ENCODE results near the gene COLEC11.
"Not testable (repeated sequence)": the region's sequence is repeated elsewhere in the genome, so short reads cannot be mapped to it uniquely, and the experiment has no call there.

Gene COLEC11

DNA sequence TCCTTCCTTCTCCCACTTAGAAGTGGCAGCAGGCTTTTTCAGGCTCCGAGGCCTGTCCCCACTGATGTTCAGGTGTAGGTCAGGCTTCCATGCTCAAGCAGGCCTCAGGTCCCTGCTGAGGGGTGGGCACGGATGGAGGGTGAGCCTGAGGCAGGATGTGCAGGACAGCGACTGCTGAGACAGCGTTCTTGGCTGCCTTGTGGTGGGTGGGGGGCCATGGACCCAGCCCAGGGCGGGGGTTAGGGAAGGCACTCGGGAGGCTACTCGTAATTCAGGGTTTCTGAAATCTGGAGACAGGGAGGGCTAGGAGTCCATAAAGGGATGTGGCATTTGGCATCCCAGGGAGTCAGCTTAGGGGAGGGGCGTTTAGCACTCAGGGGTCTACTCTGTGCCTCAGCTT is 30.3 kb downstream of the COLEC11 start:
- no peak for DNase-seq (ENCODE audit: low read depth in 2 of 2)

DNA sequence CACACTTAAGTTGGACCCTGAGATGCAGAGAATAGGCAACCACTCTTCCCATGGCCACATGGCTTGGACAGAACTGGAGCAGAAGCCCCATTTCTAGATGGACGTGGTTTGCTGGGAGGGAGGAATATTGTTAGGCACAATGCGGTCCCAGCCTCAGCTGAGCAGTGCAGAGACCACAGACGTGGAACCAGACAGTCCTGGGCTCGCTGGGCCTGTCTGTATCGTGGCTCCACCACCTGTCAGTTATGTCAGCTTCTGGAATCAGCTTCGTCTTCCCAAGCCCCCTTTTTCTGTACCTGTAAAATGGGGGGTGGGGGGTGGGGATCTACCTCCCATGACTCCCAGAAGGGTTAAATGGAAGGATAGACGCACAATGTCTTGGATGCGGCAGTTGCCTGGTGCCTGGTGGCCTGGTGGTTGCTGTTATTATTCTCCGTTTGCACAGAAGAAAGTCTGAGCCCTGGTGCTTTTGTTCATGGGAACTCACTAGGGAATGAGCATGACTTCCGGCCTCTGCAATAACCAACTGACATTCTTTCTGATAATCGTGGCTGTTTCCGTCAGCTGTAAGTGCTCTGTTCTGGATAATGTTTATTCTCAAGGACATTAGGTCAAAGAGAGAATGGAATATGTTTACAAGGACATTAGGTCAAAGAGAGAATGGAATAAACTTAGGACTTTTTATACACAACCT is 31.4 kb downstream of the COLEC11 start:
- DNase-seq (ENCODE audit: low read depth in 2 of 2) = no peak

DNA sequence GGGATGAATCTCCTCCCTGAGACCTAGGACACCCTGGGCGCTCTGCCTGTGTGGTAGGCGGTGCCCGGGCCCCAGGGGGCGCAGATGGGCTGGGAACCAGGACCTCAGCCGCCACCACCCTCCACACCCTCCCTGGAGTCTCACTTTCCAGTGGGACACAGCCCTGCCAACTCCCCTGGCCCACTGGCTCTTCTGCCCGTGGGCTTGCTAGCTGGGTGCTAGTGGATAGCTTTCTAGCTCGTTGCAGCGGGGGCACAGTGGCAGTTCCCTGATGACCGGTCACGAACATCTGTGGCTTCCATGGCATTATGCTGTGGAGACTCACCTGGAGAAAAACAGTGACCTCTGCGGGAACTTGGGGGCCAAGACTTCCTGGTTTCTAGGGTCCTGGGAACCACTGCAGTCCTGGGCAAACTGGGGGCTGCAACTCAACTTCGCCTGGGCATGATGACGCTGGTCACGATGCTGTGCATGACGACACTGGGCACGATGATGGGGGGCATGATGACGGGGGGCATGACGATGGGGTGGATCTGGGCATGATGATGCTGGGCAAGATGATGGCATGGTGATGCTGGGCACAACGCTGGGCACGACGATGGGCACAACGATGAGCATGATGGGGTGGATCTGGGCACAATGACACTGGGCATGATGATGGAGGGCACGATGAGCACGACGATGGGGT is 32.0 kb downstream of the COLEC11 start:
- DNase-seq (ENCODE audit: low read depth in 2 of 2) = no peak

DNA sequence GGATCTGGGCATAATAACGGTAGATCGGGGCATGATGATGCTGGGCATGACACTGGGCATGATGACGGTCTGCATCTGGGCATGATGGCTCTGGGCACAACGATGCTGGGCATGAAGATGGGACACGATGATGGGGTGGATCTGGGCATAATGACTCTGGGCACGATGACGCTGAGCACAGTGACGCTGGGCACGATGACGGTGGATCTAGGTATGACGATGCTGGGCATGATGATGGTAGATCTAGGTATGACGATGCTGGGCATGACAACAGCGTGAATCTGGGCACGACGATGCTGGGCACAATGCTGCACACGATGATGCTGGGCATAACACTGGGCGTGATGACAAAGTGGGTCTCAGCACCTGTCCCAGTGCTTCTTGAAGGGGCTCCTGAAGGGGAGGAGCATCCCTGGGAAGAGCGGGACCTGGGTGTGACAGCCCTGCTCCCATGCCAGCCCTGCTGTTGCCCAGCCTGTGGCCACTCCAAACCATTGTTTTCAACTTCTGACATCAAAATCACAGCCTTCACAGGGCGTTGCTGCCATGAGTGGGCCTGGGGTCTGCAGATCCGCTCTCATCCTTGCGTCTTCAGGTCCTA is 32.7 kb downstream of the COLEC11 start:
- DNase-seq (ENCODE audit: low read depth in 2 of 2) = no peak

DNA sequence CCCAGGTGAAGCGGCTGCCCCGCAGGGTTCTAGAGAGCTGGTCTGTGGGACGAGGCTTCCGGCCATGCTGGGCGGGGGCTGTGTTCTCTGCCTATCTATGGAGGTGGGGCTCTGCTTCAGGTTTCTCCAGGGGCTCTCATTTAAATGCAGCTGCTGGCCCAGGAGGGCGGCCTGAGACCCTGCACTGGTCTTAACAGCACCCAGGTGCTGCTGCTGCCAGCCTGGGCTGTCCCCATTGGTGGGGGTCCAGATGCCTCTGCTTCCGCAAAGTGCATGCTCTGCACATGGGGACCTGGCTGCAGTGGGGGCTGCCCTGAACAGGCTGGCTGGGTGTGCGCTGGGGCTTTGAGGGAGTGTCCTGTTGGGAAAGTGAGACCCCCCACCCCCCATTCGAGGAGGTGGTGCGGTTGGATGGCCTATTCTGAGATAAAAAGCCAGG is 33.3 kb downstream of the COLEC11 start:
- no peak for DNase-seq (ENCODE audit: low read depth in 2 of 2)

DNA sequence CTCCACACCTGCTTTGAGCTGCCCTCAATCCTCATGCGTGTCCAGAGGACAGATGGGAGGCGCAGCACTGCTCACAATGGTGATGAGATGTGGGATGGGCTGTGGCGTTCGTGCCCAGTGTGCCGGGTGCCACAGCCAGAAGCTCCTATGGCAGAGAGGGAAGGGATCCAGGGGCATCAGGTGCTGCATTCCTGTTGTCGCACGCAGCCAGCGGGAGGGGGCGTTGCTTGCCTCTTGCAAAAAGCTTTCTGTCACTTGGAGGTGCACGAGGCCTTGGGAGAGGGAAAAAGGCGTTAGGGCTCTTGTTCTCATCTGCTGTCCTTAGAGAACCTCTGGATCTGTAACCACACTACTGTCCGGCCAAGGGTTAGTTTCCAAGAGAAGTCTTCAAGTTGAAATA is 33.9 kb downstream of the COLEC11 start:
- no peak for DNase-seq (ENCODE audit: low read depth in 2 of 2)

DNA sequence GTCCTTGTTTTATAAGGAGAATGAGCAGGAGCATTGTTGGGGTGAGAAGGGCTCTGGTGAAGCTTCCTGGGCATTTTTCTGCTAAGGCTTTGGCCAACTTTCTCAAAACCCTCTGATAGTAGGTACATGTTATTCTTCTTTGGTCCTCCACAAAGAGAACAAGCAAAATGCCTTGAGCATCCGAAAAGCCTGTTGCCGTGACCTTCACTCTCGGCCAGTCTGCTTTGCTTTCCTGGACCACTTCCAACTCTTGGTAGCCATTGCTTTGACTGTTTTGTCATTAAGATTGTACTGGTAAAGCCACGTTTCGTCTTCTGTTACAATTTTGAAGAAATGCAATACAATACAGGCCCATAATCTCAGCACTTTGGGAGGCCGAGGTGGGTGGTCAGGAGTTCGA is 35.7 kb downstream of the COLEC11 start:
- no peak for DNase-seq (ENCODE audit: low read depth in 2 of 2)

DNA sequence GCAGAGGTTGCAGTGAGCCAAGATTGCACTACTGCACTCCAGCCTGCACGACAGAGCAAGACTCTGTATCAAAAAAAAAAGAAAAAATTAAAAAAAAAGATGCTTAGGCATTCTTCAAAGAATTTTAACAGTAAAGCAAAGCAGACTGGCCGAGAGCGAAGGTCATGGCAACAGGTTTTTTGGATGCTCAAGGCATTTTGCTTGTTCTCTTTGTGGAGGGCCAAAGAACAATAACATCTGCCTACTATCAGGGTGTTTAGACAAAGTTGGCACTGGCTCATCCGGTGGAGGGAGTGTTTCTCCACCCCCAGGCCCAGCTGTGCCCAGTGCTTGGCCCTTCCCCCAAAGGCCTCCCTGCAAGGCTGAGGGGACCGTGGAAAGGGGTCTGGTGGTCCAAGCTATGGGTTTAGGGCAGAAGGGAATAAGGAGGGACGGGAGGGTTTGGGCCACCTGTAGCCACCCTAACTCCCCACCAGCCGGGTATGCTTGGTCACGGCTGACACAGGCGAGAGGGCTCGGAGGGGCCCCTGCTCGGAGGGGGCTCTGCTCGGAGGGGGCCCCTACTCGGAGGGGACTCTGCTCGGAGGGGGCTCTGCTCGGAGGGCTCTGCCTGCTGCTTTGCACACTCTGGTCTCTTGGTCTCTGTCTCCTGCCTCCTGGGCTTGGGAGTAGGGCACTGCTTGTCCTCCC is 36.4 kb downstream of the COLEC11 start:
- no peak for DNase-seq (ENCODE audit: low read depth in 2 of 2)

DNA sequence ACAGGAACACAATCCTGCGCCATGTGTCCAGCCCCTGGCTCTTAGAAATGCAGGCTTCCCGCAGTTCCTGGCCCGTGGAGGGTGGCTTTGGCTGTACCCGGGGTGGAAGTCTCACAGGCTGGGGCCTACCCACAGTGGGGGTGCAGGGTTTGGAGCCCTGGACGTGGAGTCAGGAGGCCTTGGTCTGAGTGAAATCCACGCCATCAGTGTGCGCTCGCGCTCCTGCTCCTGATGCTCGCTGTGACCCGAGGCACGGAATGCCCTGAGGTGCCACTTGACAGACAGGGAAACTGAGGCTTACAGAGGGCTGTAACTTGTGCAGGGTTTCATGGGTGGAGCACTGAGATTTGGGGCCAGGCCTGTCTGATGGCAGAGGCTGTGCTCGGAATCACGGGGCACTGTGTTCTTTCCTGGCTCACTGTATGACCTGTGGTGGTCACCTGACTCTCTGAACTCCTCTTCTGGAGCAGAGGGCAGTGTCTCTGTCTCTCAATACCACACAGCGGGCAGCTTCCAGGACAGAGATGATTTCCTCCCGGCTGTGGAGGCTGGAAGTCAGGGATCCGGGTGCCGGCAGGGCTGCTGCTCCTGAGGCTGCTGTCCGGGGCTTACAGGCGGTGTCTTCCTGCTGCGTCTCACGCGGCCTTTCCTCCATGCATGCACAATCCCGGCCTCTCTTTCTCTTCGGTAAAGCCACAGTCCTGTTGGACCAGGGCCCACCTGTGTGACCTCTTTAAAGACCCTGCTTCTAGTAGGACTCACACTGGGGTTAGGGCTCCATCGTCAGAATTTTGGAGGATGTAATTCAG is 37.1 kb downstream of the COLEC11 start:
- no peak for DNase-seq (ENCODE audit: low read depth in 2 of 2)

DNA sequence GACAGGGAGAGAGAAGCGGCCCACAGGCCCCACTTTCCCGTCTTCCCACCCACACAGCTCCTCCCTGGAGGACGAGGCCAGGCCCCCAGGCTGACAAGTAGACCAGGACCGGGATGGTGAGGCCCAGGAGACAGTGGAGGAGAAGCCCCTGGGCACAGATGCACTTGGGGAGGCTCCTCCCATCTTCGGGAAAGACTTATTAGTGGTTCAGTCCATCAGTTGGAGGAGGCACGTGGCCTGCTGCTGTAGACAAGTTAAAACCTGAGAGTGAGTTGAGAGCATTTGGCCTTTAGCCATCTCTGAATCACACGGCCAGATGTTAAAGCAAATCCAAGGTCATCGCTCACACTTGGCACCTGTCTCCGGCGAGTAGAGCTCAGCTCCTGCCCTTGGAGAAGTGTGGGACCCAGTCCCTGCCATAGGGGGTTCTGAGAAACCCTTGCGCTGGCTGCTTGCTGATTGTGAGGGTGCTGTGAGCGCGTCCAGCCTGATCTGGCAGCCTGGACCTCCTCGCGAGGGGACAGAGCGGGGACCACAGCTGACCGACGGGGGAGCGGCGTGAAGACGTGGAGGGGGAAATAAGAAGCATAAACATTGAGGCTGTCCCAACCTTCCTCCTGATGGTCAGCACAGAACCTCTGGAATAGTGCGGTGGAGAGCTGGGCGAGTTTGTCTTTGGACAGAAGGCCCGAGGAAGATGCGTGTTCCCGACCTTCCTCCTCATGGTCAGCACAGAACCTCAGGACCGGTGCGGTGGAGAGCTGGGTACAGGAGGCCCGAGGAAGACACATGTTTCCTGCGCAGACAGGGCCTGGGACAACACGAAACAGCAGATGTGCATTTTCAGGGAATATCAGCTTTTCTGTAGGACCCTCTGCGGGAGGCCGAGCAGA is 38.4 kb downstream of the COLEC11 start:
- no peak for DNase-seq (ENCODE audit: low read depth in 2 of 2)

DNA sequence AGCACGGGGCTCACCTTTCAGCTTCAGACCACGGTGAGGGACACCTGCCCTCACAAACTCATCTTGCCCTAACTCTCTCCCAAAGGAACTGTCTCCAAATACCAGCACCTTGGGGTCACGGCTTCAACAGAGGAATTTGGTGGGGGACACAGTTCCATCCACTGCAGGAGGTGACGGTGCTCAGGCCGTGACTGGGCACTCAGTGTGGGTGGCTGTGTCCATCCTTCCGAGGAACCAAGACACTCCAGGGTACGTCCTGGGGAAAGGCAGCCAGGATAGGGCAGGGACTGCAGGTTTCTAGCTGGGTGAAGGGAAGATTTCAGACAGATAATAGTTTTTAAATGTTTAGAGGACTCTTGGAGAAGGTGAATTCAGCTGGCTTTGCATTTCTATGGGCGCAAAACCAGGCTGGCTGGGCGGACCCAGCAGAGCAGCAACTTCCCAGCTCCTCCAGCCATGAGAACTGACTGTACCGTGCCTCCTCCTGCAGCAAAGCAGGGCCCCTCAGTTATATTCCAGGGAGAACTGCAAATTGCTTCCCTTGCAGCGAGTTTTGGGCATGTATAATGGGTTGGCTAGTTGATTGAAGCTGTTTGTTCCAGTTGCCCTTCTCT is 39.2 kb downstream of the COLEC11 start:
- DNase-seq (ENCODE audit: low read depth in 2 of 2) = no peak

DNA sequence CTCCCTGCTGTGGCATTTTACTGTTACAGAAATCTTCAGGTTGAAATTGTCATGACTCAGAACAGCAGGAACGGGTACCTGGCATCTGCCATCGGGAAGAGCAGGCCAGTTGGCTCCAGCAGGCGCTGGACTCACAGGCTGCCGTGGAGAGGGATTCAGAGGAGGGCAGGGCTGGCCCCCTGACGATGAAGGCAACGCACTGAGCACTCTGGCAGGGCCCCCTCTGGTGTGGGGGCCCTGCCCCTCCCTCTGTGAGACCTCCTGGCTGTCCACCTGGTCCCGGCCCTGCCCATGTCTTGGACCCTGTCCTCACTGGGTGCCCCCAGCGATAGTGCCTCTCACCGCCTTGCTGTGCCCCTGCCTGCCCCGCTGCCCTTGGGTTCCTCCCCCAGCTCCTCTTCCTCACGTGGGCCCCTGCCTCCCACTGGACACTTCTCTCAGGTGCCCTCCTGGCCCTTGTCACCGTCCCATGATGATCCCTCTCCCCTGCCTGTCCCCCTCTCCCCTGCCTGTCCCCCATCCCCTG is 39.7 kb downstream of the COLEC11 start:
- no peak for DNase-seq (ENCODE audit: low read depth in 2 of 2)

DNA sequence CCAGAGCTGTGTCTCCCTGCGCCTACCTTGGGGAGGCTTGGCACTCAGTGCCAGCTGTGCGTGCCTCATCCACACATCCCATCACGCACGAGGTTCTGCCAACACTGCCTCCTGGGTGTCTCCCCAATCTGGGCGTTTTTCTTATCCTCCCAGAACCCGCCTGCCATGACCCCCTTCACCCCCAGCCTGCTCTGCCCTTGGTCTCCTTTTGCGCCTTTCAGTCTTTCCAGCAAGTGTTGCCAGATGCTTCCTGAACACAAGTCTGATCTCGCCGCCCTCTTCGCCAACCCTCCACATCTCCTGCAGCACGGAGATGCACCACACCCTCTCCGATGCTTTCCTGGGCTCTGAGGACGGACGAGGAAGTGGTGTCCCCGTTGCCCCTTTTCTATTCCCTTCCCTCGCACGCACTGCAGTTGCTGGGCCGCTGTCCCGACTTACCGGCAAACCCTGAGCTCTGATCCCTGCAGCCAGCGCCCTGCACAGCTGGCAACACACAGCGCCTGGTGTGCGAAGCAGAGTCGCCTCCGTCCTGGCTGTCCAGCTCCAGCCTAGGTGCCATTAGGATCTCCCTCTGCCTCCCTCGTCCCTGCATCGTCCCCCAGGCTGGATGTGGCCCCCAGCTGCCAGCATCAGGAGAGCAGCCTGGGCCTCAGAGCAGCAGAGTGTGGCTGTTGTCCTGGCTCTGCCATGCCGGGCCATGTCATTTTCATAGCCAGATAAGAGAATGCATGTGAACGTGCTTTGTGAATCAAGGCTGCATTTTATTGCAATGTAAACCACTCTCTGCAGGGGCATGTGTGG is 40.5 kb downstream of the COLEC11 start:
- DNase-seq (ENCODE audit: low read depth in 2 of 2) = no peak

DNA sequence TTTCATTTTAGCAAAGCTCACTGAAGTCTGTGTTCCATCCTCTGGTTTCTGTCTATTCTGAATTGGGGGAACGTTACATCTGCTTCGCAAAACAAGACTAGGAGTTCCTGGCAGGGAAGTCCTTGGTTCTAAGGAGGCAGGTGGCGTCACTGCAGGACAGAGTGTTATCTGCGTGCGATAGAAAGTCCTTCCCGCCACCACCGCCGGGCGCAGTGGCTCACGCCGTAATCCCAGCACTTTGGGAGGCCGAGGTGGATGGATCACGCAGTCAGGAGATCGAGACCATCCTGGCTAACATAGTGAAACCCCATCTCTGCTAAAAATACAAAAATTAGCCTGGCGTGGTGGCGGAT is 41.0 kb downstream of the COLEC11 start:
- not testable (repeated sequence) for DNase-seq (ENCODE audit: low read depth in 2 of 2)

DNA sequence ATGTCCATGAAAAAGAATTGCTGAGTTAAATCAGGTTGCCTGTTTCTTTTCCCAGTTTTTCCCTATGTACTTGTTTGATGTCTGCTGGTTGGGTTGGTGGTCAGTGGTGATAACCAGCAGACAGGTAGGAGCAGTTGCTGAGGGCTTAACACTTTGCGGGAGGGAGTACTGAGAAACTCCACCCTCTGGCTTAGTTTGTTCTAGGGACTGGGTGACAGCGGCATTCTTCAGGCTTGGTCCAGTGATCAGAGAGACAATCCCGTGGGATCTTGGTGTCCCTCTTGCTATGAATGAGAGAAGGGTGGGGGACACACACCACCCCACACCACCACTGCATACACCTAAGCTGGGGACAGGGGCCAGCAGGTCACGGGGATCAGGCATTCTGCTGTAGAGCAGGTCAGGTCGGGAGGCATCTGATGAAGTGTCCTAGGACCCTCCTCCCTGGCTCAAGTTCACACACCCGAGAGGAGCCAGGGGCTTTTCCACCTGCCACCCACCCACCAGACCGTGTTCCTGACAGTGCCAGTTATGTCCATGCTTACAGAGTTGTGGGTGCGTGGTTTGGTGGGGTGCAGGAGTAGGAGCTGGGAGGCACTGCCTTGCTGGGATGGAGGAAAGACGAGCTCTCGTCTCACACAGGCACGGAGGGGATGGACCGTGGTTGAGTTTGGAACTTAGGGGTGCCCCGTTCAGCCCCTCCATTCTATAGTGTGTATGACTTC is 41.8 kb downstream of the COLEC11 start:
- no peak for DNase-seq (ENCODE audit: low read depth in 2 of 2)

DNA sequence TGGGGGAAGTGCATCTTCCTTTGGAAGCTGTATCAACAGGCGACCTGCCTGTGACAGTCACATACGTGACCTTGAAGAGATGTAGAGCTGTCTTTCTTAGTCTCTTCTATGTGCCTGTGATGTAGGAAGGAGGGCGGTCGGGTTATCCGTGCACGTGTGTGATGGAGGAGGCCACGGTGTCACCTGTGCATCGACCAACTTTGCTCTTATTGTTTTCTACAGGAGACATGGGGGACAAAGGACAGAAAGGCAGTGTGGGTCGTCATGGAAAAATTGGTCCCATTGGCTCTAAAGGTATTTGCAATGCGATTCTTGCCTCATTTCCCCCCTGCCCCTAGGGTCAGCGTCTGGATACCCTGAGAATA is 42.4 kb downstream of the COLEC11 start:
- DNase-seq (ENCODE audit: low read depth in 2 of 2) = no peak

DNA sequence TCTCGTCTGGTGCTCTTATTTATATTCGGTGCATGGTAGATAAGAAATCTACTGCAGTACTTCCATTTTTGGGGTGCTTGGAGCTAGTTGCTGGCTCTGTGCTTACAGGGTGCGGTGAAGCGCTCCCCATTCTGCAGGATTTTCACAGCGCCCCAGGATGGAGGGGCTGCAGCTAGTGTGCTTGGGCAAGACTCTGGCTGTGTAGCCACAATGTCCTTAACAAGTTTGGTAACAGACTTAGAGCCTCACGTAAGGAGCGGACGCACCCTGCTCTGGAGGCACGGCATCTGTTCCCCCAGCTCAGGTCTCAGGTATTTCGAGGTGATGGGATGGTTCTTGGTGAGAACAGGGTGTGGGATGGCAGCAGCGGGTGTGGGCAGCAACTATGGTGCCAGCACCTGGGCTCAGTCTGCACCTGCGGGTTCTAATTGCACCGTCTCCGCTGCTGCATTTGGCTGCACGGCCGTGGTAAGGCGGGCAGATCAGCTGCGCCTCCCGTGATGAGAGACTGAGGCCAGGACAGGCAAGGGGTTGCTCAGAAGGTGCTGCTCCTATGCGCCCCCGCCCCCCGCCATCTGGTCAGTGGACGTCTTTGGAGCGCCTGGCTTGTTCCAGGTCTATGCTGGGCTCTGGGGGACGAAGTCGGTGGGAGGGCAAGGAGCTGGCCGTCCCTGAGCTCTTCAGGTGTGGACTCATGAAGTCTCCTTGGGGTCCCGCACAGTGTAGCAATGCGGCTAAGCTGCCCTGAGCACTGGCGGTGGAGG is 43.0 kb downstream of the COLEC11 start:
- DNase-seq (ENCODE audit: low read depth in 2 of 2) = no peak

DNA sequence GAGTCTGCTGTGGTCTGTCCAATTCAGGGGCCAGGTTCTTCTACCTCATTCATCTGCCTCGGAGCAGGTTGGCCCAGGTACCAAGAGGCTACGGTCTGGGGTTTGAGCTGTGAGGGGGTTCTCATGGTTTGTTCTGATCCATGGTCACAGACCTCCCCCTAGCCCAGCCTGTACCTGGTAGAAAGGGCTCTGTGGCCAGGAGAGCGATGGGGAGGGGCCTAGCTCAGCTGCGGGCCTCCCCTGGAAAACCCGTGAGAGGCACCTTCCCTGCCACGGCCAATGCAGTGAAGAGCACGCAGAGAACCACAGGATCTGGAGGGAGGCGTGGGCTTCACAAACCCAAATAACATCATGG is 43.5 kb downstream of the COLEC11 start:
- no peak for DNase-seq (ENCODE audit: low read depth in 2 of 2)

All from stimulated activated CD8-positive, alpha-beta memory T cell treated with anti-CD3 and anti-CD28 coated beads, Interleukin-2, amount 100 ng/mL, for 48 hours (primary cell).